ENCODE measurements around the gene ZNF536. TPM values are rescaled to one million over a fixed set of nuclear protein-coding genes. Genes with fewer than 3 reads are reported as not detected.

ZNF536 gene
- total and polyA plus RNA-seq, 2 of the 13 experiments (the other 11 are each of a cell fraction or from before 2014, with no cell fraction given): not detected

DNA sequence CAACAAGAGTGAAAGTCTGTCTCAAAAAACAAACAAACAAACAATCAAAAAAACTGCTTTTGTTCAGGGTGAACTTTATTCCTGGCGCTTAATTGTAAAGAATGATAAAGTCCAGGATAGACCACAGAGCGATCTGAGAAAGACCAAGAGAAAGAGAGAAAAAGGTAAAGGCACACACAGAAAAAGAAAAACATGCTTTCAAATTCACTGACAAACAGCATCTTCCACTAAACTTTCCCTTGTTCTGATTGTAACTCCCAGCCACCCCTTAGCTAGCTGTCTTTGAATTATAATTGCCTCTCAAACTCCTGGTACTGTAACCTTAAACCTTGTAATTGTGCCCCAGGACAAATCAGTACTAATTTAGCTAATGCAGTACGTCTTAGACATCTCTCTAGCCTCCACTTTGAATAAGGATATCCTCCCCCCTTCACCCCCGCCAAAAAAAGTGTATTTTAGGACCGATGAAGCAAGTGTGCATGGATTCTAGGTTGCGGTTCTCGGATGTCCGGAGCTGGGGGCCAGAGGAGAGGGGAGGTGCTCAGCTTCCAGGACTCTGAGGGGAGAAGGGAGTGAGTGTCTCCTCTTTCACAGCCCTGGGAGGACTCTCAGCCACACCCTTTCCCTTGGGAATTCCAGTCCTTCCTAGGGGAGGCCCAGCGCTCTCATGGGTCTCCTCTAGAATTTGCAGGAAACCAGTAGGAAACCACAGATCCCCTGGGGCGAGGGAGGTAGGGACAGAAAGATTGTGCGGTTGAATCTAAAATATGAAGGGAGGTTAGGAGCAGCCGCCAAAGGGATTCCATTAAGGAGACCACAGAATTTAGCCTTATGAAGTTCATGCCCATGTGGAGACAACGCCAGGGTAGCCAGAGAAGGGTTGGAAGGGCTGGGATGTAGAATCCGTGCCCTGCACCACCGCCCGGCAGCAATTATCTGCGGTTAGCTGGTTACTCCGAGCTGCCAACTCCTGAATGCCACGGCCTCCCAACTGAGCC, 19.7 kb downstream of the ZNF536 start (continued):
- TF ChIP-seq, protein P1, sequence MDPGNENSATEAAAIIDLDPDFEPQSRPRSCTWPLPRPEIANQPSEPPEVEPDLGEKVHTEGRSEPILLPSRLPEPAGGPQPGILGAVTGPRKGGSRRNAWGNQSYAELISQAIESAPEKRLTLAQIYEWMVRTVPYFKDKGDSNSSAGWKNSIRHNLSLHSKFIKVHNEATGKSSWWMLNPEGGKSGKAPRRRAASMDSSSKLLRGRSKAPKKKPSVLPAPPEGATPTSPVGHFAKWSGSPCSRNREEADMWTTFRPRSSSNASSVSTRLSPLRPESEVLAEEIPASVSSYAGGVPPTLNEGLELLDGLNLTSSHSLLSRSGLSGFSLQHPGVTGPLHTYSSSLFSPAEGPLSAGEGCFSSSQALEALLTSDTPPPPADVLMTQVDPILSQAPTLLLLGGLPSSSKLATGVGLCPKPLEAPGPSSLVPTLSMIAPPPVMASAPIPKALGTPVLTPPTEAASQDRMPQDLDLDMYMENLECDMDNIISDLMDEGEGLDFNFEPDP (CRISPR knock-in tag; conservative IDR thresholded peaks at IDR 0.05): no peak

DNA sequence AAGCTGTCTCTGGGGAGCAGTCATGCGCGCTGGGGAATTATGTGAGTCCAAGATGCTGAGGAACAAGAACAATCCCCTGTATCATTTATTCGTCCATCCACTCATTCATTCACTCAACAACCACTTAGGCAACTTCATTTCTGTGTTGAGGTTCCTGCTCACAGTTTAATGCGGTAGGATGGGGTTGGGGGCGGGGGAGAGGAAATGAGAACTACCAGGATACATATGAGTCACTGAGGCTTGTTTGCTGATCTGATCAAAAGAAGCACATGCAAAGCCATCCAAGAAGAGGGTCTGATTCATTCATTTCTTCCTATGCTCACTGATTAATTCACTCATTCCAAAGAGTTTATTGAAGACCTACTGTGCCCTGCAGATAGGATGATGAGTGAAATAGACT, 20.9 kb downstream of the ZNF536 start:
- no peak overlapping the region for H2AFZ ChIP-seq (ENCODE audit: low read length)
- CTCF ChIA-PET (ENCODE audit: low intra/inter-chr PET ratio, low total read pairs): no interaction called here
- BruUV-seq (replicated peaks): no TSS peak

More for the DNA sequence above, 20.9 kb downstream of the ZNF536 start:
- no peaks in the 10 kb centered on the region for H3K4me1 ChIP-seq (ENCODE audit: insufficient read depth, low read length)
- no peak for FAIRE-seq
- H4K20me1 ChIP-seq (ENCODE audit: insufficient read depth, low read length): no peaks in the 10 kb centered on the region
- H3K4me2 ChIP-seq (ENCODE audit: low read depth, low read length): no peak overlapping the region
- H3K36me3 ChIP-seq (replicated peaks in 1 of 2; ENCODE audit: control insufficient read depth in 1 of 2, insufficient read depth in 2 of 2, low read length in 2 of 2): no peaks in the 10 kb centered on the region
- no peak overlapping the region for H3K4me3 ChIP-seq (replicated peaks in 1 of 3; ENCODE audit: insufficient read depth in 1 of 3, low read depth in 2 of 3, low read length in 3 of 3)
- H3K27me3 ChIP-seq (ENCODE audit: control insufficient read depth in 1 of 2, insufficient read depth in 2 of 2, low read length in 2 of 2): no peaks in the 10 kb centered on the region; a peak in 2 of 5 replicates
- H3K9me3 ChIP-seq (ENCODE audit: low read length): no peaks in the 10 kb centered on the region
- no peaks in the 10 kb centered on the region for H3K79me2 ChIP-seq (ENCODE audit: insufficient read depth, low read length)
- no peak overlapping the region for H3K27ac ChIP-seq (ENCODE audit: extremely low read length, insufficient read depth, low read length)
- TF ChIP-seq KDM3A (CRISPR knock-in tag; IDR thresholded peaks at IDR 0.05; ENCODE audit: low read depth) (no peak), FOXK1 (CRISPR knock-in tag; IDR thresholded peaks at IDR 0.05; ENCODE audit: borderline replicate concordance, low read depth) (no peak), RFX5 (IDR thresholded peaks at IDR 0.05; ENCODE audit: low read depth, low read length) (peak; percentile 73)
- TF ChIP-seq, protein P2, sequence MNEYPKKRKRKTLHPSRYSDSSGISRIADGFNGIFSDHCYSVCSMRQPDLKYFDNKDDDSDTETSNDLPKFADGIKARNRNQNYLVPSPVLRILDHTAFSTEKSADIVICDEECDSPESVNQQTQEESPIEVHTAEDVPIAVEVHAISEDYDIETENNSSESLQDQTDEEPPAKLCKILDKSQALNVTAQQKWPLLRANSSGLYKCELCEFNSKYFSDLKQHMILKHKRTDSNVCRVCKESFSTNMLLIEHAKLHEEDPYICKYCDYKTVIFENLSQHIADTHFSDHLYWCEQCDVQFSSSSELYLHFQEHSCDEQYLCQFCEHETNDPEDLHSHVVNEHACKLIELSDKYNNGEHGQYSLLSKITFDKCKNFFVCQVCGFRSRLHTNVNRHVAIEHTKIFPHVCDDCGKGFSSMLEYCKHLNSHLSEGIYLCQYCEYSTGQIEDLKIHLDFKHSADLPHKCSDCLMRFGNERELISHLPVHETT (CRISPR knock-in tag; conservative IDR thresholded peaks at IDR 0.05): no peak
- 42% methylated on average over 5 of the region's 5 CpGs for WGBS (ENCODE audit: low lambda C conversion rate)
- DNase-seq (ENCODE audit: low spot score): no peak
- in situ Hi-C loops (cut with HindIII; ENCODE audit: extremely low pct_ligation_motif_present, low pct_unique_long_range_greater_than_20kb) (no loop called here), intact Hi-C loops (cut with micrococcal nuclease; ENCODE audit: unreplicated experiment) (no loop called here)
- POLR2A ChIA-PET: no interaction called here
- ATAC-seq: no peak
- no peak overlapping the region for H3K9ac ChIP-seq (ENCODE audit: insufficient read depth, low read depth, low read length)
